H9 (cell line): Measurements from ENCODE around the gene HACE1. TPM values are rescaled to one million over a fixed set of nuclear protein-coding genes. Genes with fewer than 3 reads are reported as not detected.

Experiments used
- DNase-seq: peaks from one replicate; pipeline ENCODE4 v3.0.0-alpha.2; 2017
- H2AFZ ChIP-seq: one replicate; pipeline ENCODE4 v1.6.1; 2013; ENCODE audit warnings: mild to moderate bottlenecking, low read length, control low read depth, moderate library complexity
- H2AK5ac ChIP-seq: 2 replicates; pipeline ENCODE4 v1.6.1; 2013; ENCODE audit warnings: low read length, control low read depth, mixed read lengths; ENCODE audit not compliant: insufficient read length
- H2BK120ac ChIP-seq: one replicate; pipeline ENCODE4 v1.6.1; 2013; ENCODE audit warnings: low read depth, mild to moderate bottlenecking, low read length, control low read depth, inconsistent platforms; ENCODE audit not compliant: poor library complexity, severe bottlenecking
- H2BK12ac ChIP-seq: 2 replicates; pipeline ENCODE4 v1.6.1; 2013; ENCODE audit warnings: low read length, control low read depth, mixed read lengths, low read depth; ENCODE audit not compliant: insufficient read length
- H2BK15ac ChIP-seq: 2 replicates; pipeline ENCODE4 v1.6.1; 2013; ENCODE audit warnings: low read depth, low read length, control low read depth
- H2BK20ac ChIP-seq: one replicate; pipeline ENCODE4 v1.6.1; 2013; ENCODE audit warnings: low read depth, mild to moderate bottlenecking, low read length, control low read depth, inconsistent platforms; ENCODE audit not compliant: poor library complexity, severe bottlenecking
- H2BK5ac ChIP-seq: 2 replicates; pipeline ENCODE4 v1.6.1; 2013; ENCODE audit warnings: low read length, control low read depth, mixed read lengths; ENCODE audit not compliant: insufficient read length
- H3K14ac ChIP-seq: 2 replicates; pipeline ENCODE4 v1.6.1; 2013; ENCODE audit warnings: low read length, control low read depth; ENCODE audit not compliant: insufficient read depth
- H3K18ac ChIP-seq: 2 replicates; pipeline ENCODE4 v1.6.1; 2013; ENCODE audit warnings: low read depth, mild to moderate bottlenecking, mixed read lengths, low read length, control low read depth; ENCODE audit not compliant: insufficient read length
- H3K23ac ChIP-seq: 2 replicates; pipeline ENCODE4 v1.6.1; 2013; ENCODE audit warnings: low read length, control low read depth, mixed read lengths, low read depth; ENCODE audit not compliant: insufficient read length
- H3K23me2 ChIP-seq: 2 replicates; pipeline ENCODE4 v1.6.1; 2013; ENCODE audit warnings: low read depth, mild to moderate bottlenecking, mixed read lengths, low read length, control low read depth; ENCODE audit not compliant: insufficient read length, poor library complexity, severe bottlenecking
- H3K27ac ChIP-seq: 2 replicates; pipeline ENCODE4 v1.5.1; 2013; ENCODE audit warnings: low read length, control low read depth, mixed read lengths, low read depth; ENCODE audit not compliant: insufficient read length
- H3K27me3 ChIP-seq: 2 replicates; pipeline ENCODE4 v1.6.1; 2013; ENCODE audit warnings: low read length, control low read depth, inconsistent platforms; ENCODE audit not compliant: insufficient read depth
- H3K4ac ChIP-seq: 2 replicates; pipeline ENCODE4 v1.6.1; 2013; ENCODE audit warnings: low read depth, mild to moderate bottlenecking, control low read depth, inconsistent platforms, low read length, moderate library complexity
- H3K4me1 ChIP-seq: 2 replicates; pipeline ENCODE4 v1.6.1; 2013; ENCODE audit warnings: low read length, control low read depth, inconsistent platforms; ENCODE audit not compliant: insufficient read depth
- H3K4me2 ChIP-seq: 2 replicates; pipeline ENCODE4 v1.6.1; 2013; ENCODE audit warnings: low read length, control low read depth, mixed read lengths; ENCODE audit not compliant: insufficient read length, insufficient read depth
- H3K56ac ChIP-seq: 2 replicates; pipeline ENCODE4 v1.6.1; 2013; ENCODE audit warnings: low read depth, mild to moderate bottlenecking, mixed read lengths, low read length, control low read depth; ENCODE audit not compliant: insufficient read length
- H3K79me1 ChIP-seq: 2 replicates; pipeline ENCODE4 v1.6.1; 2013; ENCODE audit warnings: low read depth, mild to moderate bottlenecking, moderate library complexity, low read length, control low read depth, inconsistent platforms; ENCODE audit not compliant: insufficient read depth, poor library complexity, severe bottlenecking
- H3K79me2 ChIP-seq: 2 replicates; pipeline ENCODE4 v1.6.1; 2013; ENCODE audit warnings: low read length, control low read depth, inconsistent platforms; ENCODE audit not compliant: insufficient read depth
- H3K9ac ChIP-seq: 2 replicates; pipeline ENCODE4 v1.6.1; 2013; ENCODE audit warnings: low read length, control low read depth, mixed read lengths; ENCODE audit not compliant: insufficient read length; ENCODE audit errors: extremely low read depth
- H3K9me3 ChIP-seq: one replicate; pipeline ENCODE4 v1.6.1; 2013; ENCODE audit warnings: low read depth, low read length, inconsistent platforms; ENCODE audit not compliant: control insufficient read depth
- H3T11ph ChIP-seq: one replicate; pipeline ENCODE4 v1.6.1; 2013; ENCODE audit warnings: mild to moderate bottlenecking, low read length, control low read depth, inconsistent platforms
- H4K20me1 ChIP-seq: one replicate; pipeline ENCODE4 v1.6.1; 2013; ENCODE audit not compliant: control insufficient read depth, insufficient read length, insufficient read depth
- H4K5ac ChIP-seq: 2 replicates; pipeline ENCODE4 v1.6.1; 2013; ENCODE audit warnings: low read depth, mild to moderate bottlenecking, mixed read lengths, low read length, control low read depth; ENCODE audit not compliant: insufficient read length
- H4K8ac ChIP-seq: replicated peaks from 2 replicates; pipeline ENCODE4 v1.6.1; 2013; ENCODE audit warnings: low read length, control low read depth, mixed read lengths, low read depth; ENCODE audit not compliant: insufficient read length
- H4K91ac ChIP-seq: 2 replicates; pipeline ENCODE4 v1.6.1; 2013; ENCODE audit warnings: low read depth, mild to moderate bottlenecking, moderate library complexity, mixed read lengths, low read length, control low read depth; ENCODE audit not compliant: insufficient read length
- H3K27ac Mint-ChIP-seq, 3 experiments: 2 replicates in 2 of 3; 3 replicates in 1 of 3; pipeline ENCODE4 v1.8.0; 2020 to 2021; ENCODE audit warnings: mixed read lengths in 3 of 3, mild to moderate bottlenecking in 1 of 3, moderate library complexity in 1 of 3
- H3K27me3 Mint-ChIP-seq: 2 replicates; pipeline ENCODE4 v1.8.0; 2021; ENCODE audit warnings: low read depth, mild to moderate bottlenecking, moderate library complexity, mixed read lengths
- H3K36me3 Mint-ChIP-seq, 3 experiments: 2 replicates in 2 of 3; 3 replicates in 1 of 3; pipeline ENCODE4 v1.8.0; 2020 to 2021; ENCODE audit warnings: low read depth in 3 of 3, mixed read lengths in 3 of 3; ENCODE audit not compliant: insufficient read depth in 1 of 3
- H3K4me1 Mint-ChIP-seq, 2 experiments: 2 replicates each; pipeline ENCODE4 v1.8.0; 2020; ENCODE audit warnings: mixed read lengths in 2 of 2
- H3K4me3 Mint-ChIP-seq, 2 experiments: 2 replicates in 1 of 2; 3 replicates in 1 of 2; pipeline ENCODE4 v1.8.0; 2020 to 2021; ENCODE audit warnings: mild to moderate bottlenecking in 2 of 2, mixed read lengths in 2 of 2, moderate library complexity in 1 of 2
- H3K9me3 Mint-ChIP-seq, 2 experiments: 2 replicates in 1 of 2; 3 replicates in 1 of 2; pipeline ENCODE4 v1.8.0; 2020; ENCODE audit warnings: mild to moderate bottlenecking in 2 of 2, mixed read lengths in 2 of 2, moderate library complexity in 1 of 2
- WGBS: extraction: QIAGEN DNeasy Blood & Tissue Kit; methylation state at CpG from one replicate; pipeline ENCODE4 v1.1.7; 2013; ENCODE audit warnings: missing lambda C conversion rate, low lambda C conversion rate, mixed read lengths; ENCODE audit not compliant: insufficient read length; ENCODE audit errors: extremely low coverage; 5-methylcytosine and 5-hydroxymethylcytosine counted together
- total RNA-seq: library from RNA; stranded (reverse); gene quantifications from 2 replicates; pipeline ENCODE4 v1.2.1, GENCODE V29; 2021
- TF ChIP-seq, protein P1 (sequence below): fragments of 200-600 bp; sonication (generic); conservative IDR thresholded peaks from 3 replicates; pipeline ENCODE4 v1.8.0; 2021; ENCODE audit warnings: antibody characterized with exemption, mild to moderate bottlenecking

Gene HACE1
- total RNA-seq, 1 experiment from 2014 or later: 18.0 TPM

DNA sequence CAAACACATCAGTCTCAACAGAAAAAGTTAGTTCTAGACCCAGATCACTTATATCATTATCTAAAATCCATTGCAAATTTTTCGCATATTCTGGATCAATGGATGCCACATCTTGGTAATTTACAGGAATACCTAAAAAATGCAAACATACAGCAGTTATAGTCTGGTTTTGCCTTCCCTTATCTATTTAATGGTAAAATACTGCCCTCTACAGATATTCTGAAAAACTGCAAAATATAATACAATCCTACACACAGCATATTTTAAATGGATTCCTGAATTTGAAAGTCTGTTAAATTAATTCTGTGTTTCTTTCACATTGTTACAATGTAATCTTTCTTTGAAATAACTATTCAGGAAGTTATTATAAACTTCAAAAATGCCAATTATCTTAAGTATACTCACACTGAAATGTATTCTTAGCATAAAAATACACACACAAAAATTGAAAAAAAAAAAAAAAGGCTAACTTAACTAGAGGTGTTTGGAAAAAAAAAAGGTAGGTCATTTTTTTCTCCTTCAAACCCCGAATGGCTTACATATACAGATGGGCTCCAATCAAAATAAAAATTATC lies 88.4 kb downstream of the HACE1 start:
- no peak overlapping the region for H3T11ph ChIP-seq
- no peak overlapping the region for H2BK5ac ChIP-seq
- no peak overlapping the region for H3K4me2 ChIP-seq
- H3K4me1 ChIP-seq: no peaks in the 10 kb centered on the region
- H2AK5ac ChIP-seq: no peak overlapping the region
- H3K9ac ChIP-seq: no peak overlapping the region
- H2BK20ac ChIP-seq: no peak overlapping the region
- H2AFZ ChIP-seq: no peak overlapping the region
- H4K20me1 ChIP-seq: no peaks in the 10 kb centered on the region
- no peak overlapping the region for H4K8ac ChIP-seq
- Mint-ChIP-seq H3K27me3 (no peaks in the 10 kb centered on the region), H3K36me3 (peaks cover 0 to 5% (median 3%) of the 10 kb centered on the region in 3 experiments; a peak in 5 of 7 replicates), H3K27ac (no peak overlapping the region), H3K4me1 (no peaks in the 10 kb centered on the region; a peak in 1 of 4 replicates), H3K4me3 (no peak overlapping the region), H3K9me3 (no peaks in the 10 kb centered on the region)
- H3K14ac ChIP-seq: no peak overlapping the region
- no peak overlapping the region for H4K5ac ChIP-seq
- H3K23ac ChIP-seq: no peak overlapping the region
- no peak overlapping the region for H2BK120ac ChIP-seq
- H2BK15ac ChIP-seq: no peak overlapping the region
- H3K27ac ChIP-seq: no peak overlapping the region
- H3K27me3 ChIP-seq: no peaks in the 10 kb centered on the region
- H3K56ac ChIP-seq: no peak overlapping the region
- DNase-seq: no peak
- H3K4ac ChIP-seq: no peak overlapping the region
- no peak overlapping the region for H4K91ac ChIP-seq
- no CpG with 5 or more reads among the region's 2 CpGs for WGBS
- H3K9me3 ChIP-seq: no peaks in the 10 kb centered on the region
- no peaks in the 10 kb centered on the region for H3K79me1 ChIP-seq
- no peak overlapping the region for H2BK12ac ChIP-seq
- no peak overlapping the region for H3K18ac ChIP-seq
- TF ChIP-seq, protein P1, sequence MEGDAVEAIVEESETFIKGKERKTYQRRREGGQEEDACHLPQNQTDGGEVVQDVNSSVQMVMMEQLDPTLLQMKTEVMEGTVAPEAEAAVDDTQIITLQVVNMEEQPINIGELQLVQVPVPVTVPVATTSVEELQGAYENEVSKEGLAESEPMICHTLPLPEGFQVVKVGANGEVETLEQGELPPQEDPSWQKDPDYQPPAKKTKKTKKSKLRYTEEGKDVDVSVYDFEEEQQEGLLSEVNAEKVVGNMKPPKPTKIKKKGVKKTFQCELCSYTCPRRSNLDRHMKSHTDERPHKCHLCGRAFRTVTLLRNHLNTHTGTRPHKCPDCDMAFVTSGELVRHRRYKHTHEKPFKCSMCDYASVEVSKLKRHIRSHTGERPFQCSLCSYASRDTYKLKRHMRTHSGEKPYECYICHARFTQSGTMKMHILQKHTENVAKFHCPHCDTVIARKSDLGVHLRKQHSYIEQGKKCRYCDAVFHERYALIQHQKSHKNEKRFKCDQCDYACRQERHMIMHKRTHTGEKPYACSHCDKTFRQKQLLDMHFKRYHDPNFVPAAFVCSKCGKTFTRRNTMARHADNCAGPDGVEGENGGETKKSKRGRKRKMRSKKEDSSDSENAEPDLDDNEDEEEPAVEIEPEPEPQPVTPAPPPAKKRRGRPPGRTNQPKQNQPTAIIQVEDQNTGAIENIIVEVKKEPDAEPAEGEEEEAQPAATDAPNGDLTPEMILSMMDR: peak; percentile 79
- no peaks in the 10 kb centered on the region for H3K23me2 ChIP-seq
- no peaks in the 10 kb centered on the region for H3K79me2 ChIP-seq
